AG09309 (cell line): ENCODE results near the gene FCHSD2.

Source experiments
- DNase-seq: peaks from one replicate; pipeline ENCODE4 v3.0.0-alpha.2; 2010; ENCODE audit warnings: low read depth
- H3K4me3 ChIP-seq: 2 replicates; pipeline ENCODE4 v1.5.1; 2011; ENCODE audit warnings: mild to moderate bottlenecking, low read depth, low read length, moderate library complexity; ENCODE audit not compliant: control insufficient read depth
- CTCF ChIP-seq: IDR thresholded peaks from 2 replicates; pipeline ENCODE4 v1.5.1; 2011; ENCODE audit warnings: mild to moderate bottlenecking, low read depth, low read length, inconsistent platforms; ENCODE audit not compliant: insufficient read depth, control insufficient read depth; ENCODE audit errors: missing control alignments

The FCHSD2 gene

GRCh38 chr11:72896431-72896830 lies 245.7 kb downstream of the FCHSD2 start:
- H3K4me3 ChIP-seq, result no peak overlapping the region
- TF ChIP-seq CTCF, result no peak
- no peak for DNase-seq

- no peak for TF ChIP-seq CTCF
- no peak for DNase-seq
- no peak overlapping the region for H3K4me3 ChIP-seq
Observed at GRCh38 chr11:72890881-72891280, 251.2 kb downstream of the FCHSD2 start.

GRCh38 chr11:72886619-72887018 lies 255.5 kb downstream of the FCHSD2 start:
- TF ChIP-seq CTCF, result no peak
- H3K4me3 ChIP-seq, result no peak overlapping the region

GRCh38 chr11:72885749-72886609 lies 256.1 kb downstream of the FCHSD2 start:
- no peak for TF ChIP-seq CTCF
- no peak for DNase-seq
- no peak overlapping the region for H3K4me3 ChIP-seq

More at GRCh38 chr11:72886619-72887018, 255.5 kb downstream of the FCHSD2 start:
- DNase-seq, result no peak

- no peak for DNase-seq
- no peak overlapping the region for H3K4me3 ChIP-seq
- TF ChIP-seq CTCF, result no peak
Observed at GRCh38 chr11:72876147-72876546, 266.0 kb downstream of the FCHSD2 start.

GRCh38 chr11:72875736-72876135 lies 266.4 kb downstream of the FCHSD2 start:
- no peak overlapping the region for H3K4me3 ChIP-seq
- no peak for DNase-seq
- TF ChIP-seq CTCF, result no peak

- TF ChIP-seq CTCF, result no peak
- no peak for DNase-seq
- H3K4me3 ChIP-seq, result no peak overlapping the region
Observed at GRCh38 chr11:72872012-72872411, 270.1 kb downstream of the FCHSD2 start.
